ENCODE results near the gene DSCAM.

DNA sequence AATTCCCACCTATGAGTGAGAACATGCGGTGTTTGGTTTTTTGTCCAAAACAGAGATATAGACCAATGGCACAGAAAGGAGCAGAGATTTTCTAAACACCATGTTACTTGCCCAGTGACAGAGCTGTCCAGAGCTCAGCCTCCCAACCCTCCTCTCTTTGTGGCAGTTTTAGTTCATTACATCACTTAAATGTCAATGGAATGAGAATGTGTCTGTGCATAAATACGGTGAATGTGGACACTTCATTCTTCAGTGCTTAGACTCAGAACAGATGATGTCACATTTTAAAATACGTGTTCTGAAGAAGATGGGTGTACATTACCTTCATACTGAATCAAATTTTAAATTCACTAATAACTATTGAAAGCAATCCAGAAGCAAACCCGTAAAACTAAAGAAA lies 374.9 kb downstream of the DSCAM start:
- TF ChIP-seq EGR1 (IDR thresholded peaks at IDR 0.05) (no peak), REST (IDR thresholded peaks at IDR 0.05; ENCODE audit: low read depth) (no peak), RAD21 (IDR thresholded peaks at IDR 0.05; ENCODE audit: low read depth) (no peak), EP300 (IDR thresholded peaks at IDR 0.05; ENCODE audit: borderline replicate concordance) (no peak), TAF1 (IDR thresholded peaks at IDR 0.05; ENCODE audit: low read depth) (no peak)

All from Ishikawa (cell line).